Measurements from ENCODE around the gene NSMCE1.
"Not testable (repeated sequence)": the region's sequence is repeated elsewhere in the genome, so short reads cannot be mapped to it uniquely, and the experiment has no call there.

DNA sequence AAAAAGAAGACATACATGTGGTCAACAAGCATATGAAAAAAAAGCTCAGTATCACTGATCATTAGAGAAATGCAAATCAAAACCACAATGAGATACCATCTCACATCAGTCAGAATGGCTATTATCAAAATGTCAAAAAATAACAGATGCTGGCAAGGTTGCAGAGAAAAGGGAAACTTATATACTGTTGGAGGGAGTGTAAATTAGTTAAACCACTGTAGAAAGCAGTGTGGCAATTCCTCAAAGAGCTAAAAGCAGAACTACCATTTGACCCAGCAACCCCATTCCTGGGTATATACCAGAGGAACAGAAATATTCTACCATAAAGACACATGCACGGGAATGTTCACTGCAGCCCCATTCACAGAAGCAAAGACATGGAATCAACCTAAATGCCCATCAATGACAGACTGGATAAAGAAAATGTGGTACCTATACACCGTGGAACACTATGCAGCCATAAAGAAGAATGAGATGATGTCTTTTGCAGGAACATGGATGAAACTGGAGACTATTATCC lies 5.6 kb downstream of the NSMCE1 start:
- TF ChIP-seq, protein P1, sequence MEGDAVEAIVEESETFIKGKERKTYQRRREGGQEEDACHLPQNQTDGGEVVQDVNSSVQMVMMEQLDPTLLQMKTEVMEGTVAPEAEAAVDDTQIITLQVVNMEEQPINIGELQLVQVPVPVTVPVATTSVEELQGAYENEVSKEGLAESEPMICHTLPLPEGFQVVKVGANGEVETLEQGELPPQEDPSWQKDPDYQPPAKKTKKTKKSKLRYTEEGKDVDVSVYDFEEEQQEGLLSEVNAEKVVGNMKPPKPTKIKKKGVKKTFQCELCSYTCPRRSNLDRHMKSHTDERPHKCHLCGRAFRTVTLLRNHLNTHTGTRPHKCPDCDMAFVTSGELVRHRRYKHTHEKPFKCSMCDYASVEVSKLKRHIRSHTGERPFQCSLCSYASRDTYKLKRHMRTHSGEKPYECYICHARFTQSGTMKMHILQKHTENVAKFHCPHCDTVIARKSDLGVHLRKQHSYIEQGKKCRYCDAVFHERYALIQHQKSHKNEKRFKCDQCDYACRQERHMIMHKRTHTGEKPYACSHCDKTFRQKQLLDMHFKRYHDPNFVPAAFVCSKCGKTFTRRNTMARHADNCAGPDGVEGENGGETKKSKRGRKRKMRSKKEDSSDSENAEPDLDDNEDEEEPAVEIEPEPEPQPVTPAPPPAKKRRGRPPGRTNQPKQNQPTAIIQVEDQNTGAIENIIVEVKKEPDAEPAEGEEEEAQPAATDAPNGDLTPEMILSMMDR (IDR thresholded peaks at IDR 0.05), result not testable (repeated sequence)
- TF ChIP-seq EZH2 (IDR thresholded peaks at IDR 0.05; ENCODE audit: borderline replicate concordance, insufficient read depth, low read depth, low read length, poor library complexity, severe bottlenecking), result not testable (repeated sequence)

Measured in B cell (primary cell).